ENCODE measurements around the gene SULT1A2.

The SULT1A2 gene

DNA sequence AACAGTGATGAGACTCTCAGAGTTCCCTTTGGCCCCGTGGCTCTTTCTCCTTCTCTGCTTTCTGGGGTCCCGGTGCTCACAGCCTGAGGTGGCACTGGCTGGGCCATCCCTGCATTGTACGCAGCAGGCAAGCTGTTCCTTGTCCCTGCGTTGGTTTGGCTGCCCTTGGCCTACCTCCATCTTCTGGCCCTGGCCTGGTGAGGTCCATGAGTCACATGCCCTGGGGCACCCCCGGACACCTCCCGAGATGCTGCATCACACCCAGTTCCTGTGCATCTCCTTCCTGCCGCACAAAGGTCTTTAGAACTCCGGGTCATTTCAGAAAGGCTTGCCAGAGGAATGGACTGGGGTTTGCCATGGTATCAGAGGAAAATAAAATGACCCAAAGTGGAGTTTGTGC is 9.5 kb downstream of the SULT1A2 start:
- TF ChIP-seq CTCF (IDR thresholded peaks at IDR 0.05; ENCODE audit: low read depth, low read length, poor library complexity, severe bottlenecking) (no peak), EZH2phosphoT487 (IDR thresholded peaks at IDR 0.05; ENCODE audit: borderline replicate concordance, low read length) (no peak)
- no peaks in the 10 kb centered on the region for H3F3A ChIP-seq (ENCODE audit: control insufficient read depth, insufficient read depth)
- no peak overlapping the region for H3K27ac ChIP-seq (ENCODE audit: low read depth, low read length)
- H3K9me3 ChIP-seq (ENCODE audit: control insufficient read depth, insufficient read depth, low read length): no peaks in the 10 kb centered on the region
- H3K79me2 ChIP-seq (ENCODE audit: control insufficient read depth, low read length): no peaks in the 10 kb centered on the region
- no peaks in the 10 kb centered on the region for H3K27me3 ChIP-seq (ENCODE audit: control insufficient read depth, low read length)
- H4K20me1 ChIP-seq (ENCODE audit: control insufficient read depth, insufficient read depth, low read depth, low read length): no peaks in the 10 kb centered on the region
- H3K4me3 ChIP-seq (ENCODE audit: low read length): no peak overlapping the region
- no peak overlapping the region for H3K4me2 ChIP-seq (ENCODE audit: low read length)
- peaks cover 55% of the 10 kb centered on the region for H3K36me3 ChIP-seq (ENCODE audit: control insufficient read depth, low read length)
- H3K9me2 ChIP-seq (replicated peaks; ENCODE audit: control insufficient read depth, low read length): no peaks in the 10 kb centered on the region
- H3K4me1 ChIP-seq (ENCODE audit: control insufficient read depth, low read length): no peaks in the 10 kb centered on the region

DNA sequence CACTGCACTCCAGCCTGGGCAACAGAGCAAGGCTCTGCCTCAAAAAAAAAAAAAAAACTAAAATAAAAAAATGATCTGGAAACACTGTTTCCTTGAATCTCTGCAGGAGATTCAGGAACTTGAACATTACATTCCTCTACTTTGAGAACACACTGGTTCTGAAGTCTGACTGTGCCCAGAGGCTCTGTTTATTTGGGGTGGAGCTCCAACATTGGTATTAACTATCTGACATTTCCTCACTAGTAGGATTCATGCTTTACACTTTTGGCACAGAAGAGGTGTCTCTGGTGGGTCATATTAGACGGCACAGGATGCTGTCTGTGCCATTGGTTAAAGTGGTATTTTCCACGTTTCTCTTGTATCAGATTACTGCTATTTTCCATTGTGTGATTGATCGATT is 10.4 kb downstream of the SULT1A2 start:
- no peaks in the 10 kb centered on the region for H3K79me2 ChIP-seq (ENCODE audit: control insufficient read depth, low read length)
- H4K20me1 ChIP-seq (ENCODE audit: control insufficient read depth, insufficient read depth, low read depth, low read length): no peaks in the 10 kb centered on the region
- H3K9me2 ChIP-seq (replicated peaks; ENCODE audit: control insufficient read depth, low read length): no peaks in the 10 kb centered on the region
- no peak for TF ChIP-seq EZH2phosphoT487 (IDR thresholded peaks at IDR 0.05; ENCODE audit: borderline replicate concordance, low read length)
- TF ChIP-seq CTCF (IDR thresholded peaks at IDR 0.05; ENCODE audit: low read depth, low read length, poor library complexity, severe bottlenecking): no peak
- no peaks in the 10 kb centered on the region for H3F3A ChIP-seq (ENCODE audit: control insufficient read depth, insufficient read depth)
- peaks cover 62% of the 10 kb centered on the region for H3K36me3 ChIP-seq (ENCODE audit: control insufficient read depth, low read length)
- H3K9me3 ChIP-seq (ENCODE audit: control insufficient read depth, insufficient read depth, low read length): no peaks in the 10 kb centered on the region
- no peaks in the 10 kb centered on the region for H3K27me3 ChIP-seq (ENCODE audit: control insufficient read depth, low read length)
- H3K4me1 ChIP-seq (ENCODE audit: control insufficient read depth, low read length): no peaks in the 10 kb centered on the region
- H3K27ac ChIP-seq (ENCODE audit: low read depth, low read length): no peak overlapping the region
- no peak overlapping the region for H3K4me2 ChIP-seq (ENCODE audit: low read length)
- H3K4me3 ChIP-seq (ENCODE audit: low read length): no peak overlapping the region

GRCh38 chr16:28585674-28586073 is 11.2 kb downstream of the SULT1A2 start:
- Histone ChIP-seq H3K27ac (ENCODE audit: low read depth, low read length) (no peak overlapping the region), H3K4me2 (ENCODE audit: low read length) (no peak overlapping the region), H3K9me3 (ENCODE audit: control insufficient read depth, insufficient read depth, low read length) (no peaks in the 10 kb centered on the region), H3F3A (ENCODE audit: control insufficient read depth, insufficient read depth) (no peaks in the 10 kb centered on the region), H3K4me3 (ENCODE audit: low read length) (no peak overlapping the region), H3K4me1 (ENCODE audit: control insufficient read depth, low read length) (no peaks in the 10 kb centered on the region), H3K27me3 (ENCODE audit: control insufficient read depth, low read length) (no peaks in the 10 kb centered on the region), H3K79me2 (ENCODE audit: control insufficient read depth, low read length) (no peaks in the 10 kb centered on the region), H3K36me3 (ENCODE audit: control insufficient read depth, low read length) (peaks cover 60% of the 10 kb centered on the region), H4K20me1 (ENCODE audit: control insufficient read depth, insufficient read depth, low read depth, low read length) (no peaks in the 10 kb centered on the region), H3K9me2 (replicated peaks; ENCODE audit: control insufficient read depth, low read length) (no peaks in the 10 kb centered on the region)
- TF ChIP-seq CTCF (IDR thresholded peaks at IDR 0.05; ENCODE audit: low read depth, low read length, poor library complexity, severe bottlenecking): no peak
- no peak for TF ChIP-seq EZH2phosphoT487 (IDR thresholded peaks at IDR 0.05; ENCODE audit: borderline replicate concordance, low read length)
